MCF 10A (cell line): ENCODE results near the gene PACRG. TPM values are rescaled to one million over a fixed set of nuclear protein-coding genes. Genes with fewer than 3 reads are reported as not detected.

Experiments used
- BruUV-seq: library from RNA; stranded (reverse); fragments of 400-500 nt; replicated peaks from 2 replicates; lab custom pipeline; 2021; lab: Mats Ljungman, UMichigan
- CTCF ChIA-PET: fragments of 300-600 bp; sonication (Branson Sonifier 250); formaldehyde crosslinking; extraction: SDS; loops from one replicate; lab custom pipeline; 2021; ENCODE audit warnings: antibody characterized with exemption, inconsistent platforms; lab: Yijun Ruan, JAX
- POLR2A ChIA-PET: fragments of 300-600, 350-650 bp; sonication (Branson Sonifier 250); formaldehyde crosslinking; extraction: SDS; loops from one replicate; lab custom pipeline; 2020; ENCODE audit warnings: antibody characterized with exemption, inconsistent platforms; lab: Yijun Ruan, JAX
- DNase-seq: peaks from one replicate; pipeline ENCODE4 v3.0.0-alpha.2; 2018; ENCODE audit not compliant: unreplicated experiment
- H3K27ac Mint-ChIP-seq: one replicate; pipeline ENCODE4 v1.8.0; 2022; ENCODE audit warnings: mild to moderate bottlenecking, low read depth, mixed read lengths; ENCODE audit not compliant: unreplicated experiment
- H3K27me3 Mint-ChIP-seq: one replicate; pipeline ENCODE4 v1.8.0; 2022; ENCODE audit warnings: mixed read lengths; ENCODE audit not compliant: insufficient read depth, unreplicated experiment
- H3K36me3 Mint-ChIP-seq: one replicate; pipeline ENCODE4 v1.8.0; 2022; ENCODE audit warnings: mild to moderate bottlenecking, moderate library complexity, mixed read lengths; ENCODE audit not compliant: insufficient read depth, unreplicated experiment
- H3K4me1 Mint-ChIP-seq: one replicate; pipeline ENCODE4 v1.8.0; 2022; ENCODE audit warnings: mixed read lengths; ENCODE audit not compliant: insufficient read depth, unreplicated experiment
- H3K4me3 Mint-ChIP-seq: one replicate; pipeline ENCODE4 v1.8.0; 2022; ENCODE audit warnings: mild to moderate bottlenecking, moderate library complexity, mixed read lengths; ENCODE audit not compliant: unreplicated experiment
- H3K9me3 Mint-ChIP-seq: one replicate; pipeline ENCODE4 v1.8.0; 2022; ENCODE audit warnings: mixed read lengths; ENCODE audit not compliant: unreplicated experiment
- CTCF ChIP-seq: fragments of 200-600 bp; IDR thresholded peaks from one replicate; pipeline ENCODE4 v1.8.0; 2022; ENCODE audit warnings: antibody characterized with exemption, mild to moderate bottlenecking; ENCODE audit not compliant: unreplicated experiment
- intact Hi-C: fragments of 100-400 bp; cut with micrococcal nuclease; formaldehyde crosslinking; loops from 2 replicates; pipeline ENCODE4 v1.14.1; 2022
- total RNA-seq: library from RNA; stranded (reverse); gene quantifications from 2 replicates; pipeline ENCODE4 v1.2.3, GENCODE V29; 2022

The PACRG gene
- total RNA-seq, 1 experiment from 2014 or later, result not detected

- ChIA-PET POLR2A (interaction anchor here (0.5 kb wide), 1 partner anchor 1197 kb away, joined by 3 read pairs; no protein-coding TSS in a partner anchor), CTCF (no interaction called here)
- TF ChIP-seq CTCF, result no peak
- Mint-ChIP-seq H3K27ac (no peak overlapping the region), H3K9me3 (no peaks in the 10 kb centered on the region), H3K36me3 (no peaks in the 10 kb centered on the region), H3K4me1 (no peaks in the 10 kb centered on the region), H3K27me3 (no peaks in the 10 kb centered on the region), H3K4me3 (no peak overlapping the region)
- intact Hi-C loops, result no loop called here
- DNase-seq, result no peak
- BruUV-seq, result no TSS peak
These were observed 509.3 kb downstream of the PACRG start for GRCh38 chr6:163237110-163237509.

- no peak for DNase-seq
- no peaks in the 10 kb centered on the region for H3K4me1 Mint-ChIP-seq
- no peaks in the 10 kb centered on the region for H3K9me3 Mint-ChIP-seq
- intact Hi-C loops, result no loop called here
- ChIA-PET POLR2A (interaction anchor here (0.6 to 0.7 kb wide), 3 partner anchors 12 to 1829 kb away, joined by 3 read pairs; no protein-coding TSS in a partner anchor), CTCF (interaction anchor here (0.6 to 0.7 kb wide), 2 partner anchors 21 to 41 kb away, joined by 3 to 4 read pairs; no protein-coding TSS in a partner anchor)
- BruUV-seq, result no TSS peak
- H3K27me3 Mint-ChIP-seq, result no peaks in the 10 kb centered on the region
- no peak overlapping the region for H3K4me3 Mint-ChIP-seq
- TF ChIP-seq CTCF, result no peak
- H3K36me3 Mint-ChIP-seq, result no peaks in the 10 kb centered on the region
- no peak overlapping the region for H3K27ac Mint-ChIP-seq
These were observed 512.0 kb downstream of the PACRG start for GRCh38 chr6:163239572-163240340.

- H3K4me1 Mint-ChIP-seq, result no peaks in the 10 kb centered on the region
- no peak for DNase-seq
- H3K27me3 Mint-ChIP-seq, result no peaks in the 10 kb centered on the region
- no peak overlapping the region for H3K27ac Mint-ChIP-seq
- no peaks in the 10 kb centered on the region for H3K36me3 Mint-ChIP-seq
- H3K4me3 Mint-ChIP-seq, result no peak overlapping the region
- no peaks in the 10 kb centered on the region for H3K9me3 Mint-ChIP-seq
- ChIA-PET CTCF (interaction anchor here (0.6 to 0.7 kb wide), 2 partner anchors 20 to 40 kb away, joined by 3 to 4 read pairs; no protein-coding TSS in a partner anchor), POLR2A (interaction anchor here (0.6 to 0.7 kb wide), 3 partner anchors 11 to 1828 kb away, joined by 3 read pairs; no protein-coding TSS in a partner anchor)
- no peak for TF ChIP-seq CTCF
- intact Hi-C loops, result no loop called here
- no TSS peak for BruUV-seq
These were observed 512.8 kb downstream of the PACRG start for GRCh38 chr6:163240556-163240955.

GRCh38 chr6:163241683-163242082 lies 513.9 kb downstream of the PACRG start:
- ChIA-PET CTCF (interaction anchor here (0.6 kb wide), 2 partner anchors 122 to 1851 kb away, joined by 3 to 4 read pairs; no protein-coding TSS in a partner anchor), POLR2A (interaction anchor here (0.6 to 0.7 kb wide), 2 partner anchors 11 to 18 kb away, joined by 3 read pairs; no protein-coding TSS in a partner anchor)
- Mint-ChIP-seq H3K27ac (no peak overlapping the region), H3K4me3 (no peak overlapping the region), H3K4me1 (no peaks in the 10 kb centered on the region), H3K36me3 (no peaks in the 10 kb centered on the region), H3K27me3 (no peaks in the 10 kb centered on the region), H3K9me3 (no peaks in the 10 kb centered on the region)
- no peak for TF ChIP-seq CTCF
- intact Hi-C loops, result no loop called here
- no TSS peak for BruUV-seq
- no peak for DNase-seq
